ENCODE data around the gene PRELID3B.
A peak's percentile ranks its signal among the peaks of the same experiment; 100 is the strongest.

Gene PRELID3B

DNA sequence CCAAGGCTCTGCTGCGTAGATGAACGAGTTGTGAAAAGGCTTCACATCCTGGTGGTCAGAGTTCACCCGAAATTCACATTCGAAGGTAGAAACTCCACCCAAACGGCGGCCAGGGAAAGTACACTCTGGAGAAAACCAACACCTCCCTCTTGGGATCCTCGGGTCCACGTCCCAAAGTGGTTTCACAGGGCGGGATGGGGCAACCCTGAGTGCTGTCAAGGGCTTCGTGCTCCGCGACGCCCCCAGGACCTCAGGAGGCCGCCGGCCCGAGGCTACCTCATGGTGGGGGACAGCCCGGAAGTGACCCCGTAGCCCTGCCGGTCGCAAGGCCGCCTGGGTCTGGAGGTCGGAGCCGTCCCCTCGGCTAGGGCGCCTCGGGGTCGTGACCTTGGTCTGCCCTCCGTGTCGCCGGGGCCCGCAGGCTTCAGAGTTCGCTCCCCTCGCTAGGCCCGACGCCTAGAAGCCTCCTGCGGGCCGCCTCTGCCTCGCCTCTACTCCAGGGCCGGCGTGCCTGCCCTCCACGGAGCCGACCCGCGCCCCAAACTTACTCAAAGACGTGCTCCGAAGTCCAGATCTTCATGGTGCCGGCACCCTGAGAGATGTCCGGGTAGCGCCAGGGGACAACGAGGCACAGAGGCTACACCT lies at the start of gene PRELID3B:
PRELID3B (minus strand) TSS at position 636 of the 645 bp plus-strand sequence; CDS start at position 580, 56 bp downstream.
- no peak for DNase-seq

DNA sequence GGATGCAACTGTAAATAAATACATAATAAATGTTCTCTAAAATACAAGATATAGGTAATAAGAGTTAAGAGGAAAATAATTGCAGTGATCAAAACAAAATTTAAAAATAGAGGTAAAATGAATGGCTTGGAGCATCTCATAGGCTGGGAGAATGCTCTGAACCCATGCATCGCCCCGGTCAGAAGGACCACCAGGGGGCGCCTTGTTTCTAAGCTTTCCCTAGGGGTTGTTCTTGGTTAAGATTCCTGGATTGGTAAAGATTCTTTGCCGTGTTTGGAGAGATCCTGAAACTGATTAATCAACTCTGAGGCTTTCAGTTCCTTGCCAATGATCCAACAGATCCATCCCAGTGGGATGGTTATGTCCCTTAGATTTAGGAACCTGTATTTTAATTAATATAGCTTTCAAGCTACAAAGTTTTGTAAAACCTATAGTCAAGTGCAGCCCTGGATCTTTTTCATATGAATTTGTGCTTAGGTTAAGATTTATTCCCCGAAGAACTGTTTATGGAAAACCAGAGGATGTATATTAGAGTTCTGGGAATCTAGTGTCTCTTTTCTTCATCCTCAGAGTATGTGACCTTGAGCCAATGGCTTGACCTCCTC lies 45.3 kb upstream of the PRELID3B start:
- DNase-seq, result peak; percentile 86

DNA sequence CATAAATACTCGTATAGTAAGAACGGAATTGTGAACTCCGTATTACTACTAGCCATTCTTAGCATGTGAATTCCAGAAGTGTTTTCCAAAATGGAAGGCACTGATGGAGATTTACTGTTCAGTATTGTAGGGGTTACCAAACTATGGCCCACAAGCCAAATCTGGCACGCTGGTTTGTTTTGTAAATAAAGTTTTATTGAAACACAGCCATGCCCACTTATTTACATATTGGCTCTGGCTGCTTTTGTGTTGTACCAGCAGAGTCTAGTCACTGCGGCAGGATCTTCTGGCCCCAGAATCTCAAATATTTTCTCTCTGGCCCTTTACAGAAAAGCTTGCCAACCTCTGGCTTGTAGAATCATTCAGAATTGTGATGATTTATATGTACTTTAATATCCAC lies 44.3 kb upstream of the PRELID3B start:
- DNase-seq, result no peak

DNA sequence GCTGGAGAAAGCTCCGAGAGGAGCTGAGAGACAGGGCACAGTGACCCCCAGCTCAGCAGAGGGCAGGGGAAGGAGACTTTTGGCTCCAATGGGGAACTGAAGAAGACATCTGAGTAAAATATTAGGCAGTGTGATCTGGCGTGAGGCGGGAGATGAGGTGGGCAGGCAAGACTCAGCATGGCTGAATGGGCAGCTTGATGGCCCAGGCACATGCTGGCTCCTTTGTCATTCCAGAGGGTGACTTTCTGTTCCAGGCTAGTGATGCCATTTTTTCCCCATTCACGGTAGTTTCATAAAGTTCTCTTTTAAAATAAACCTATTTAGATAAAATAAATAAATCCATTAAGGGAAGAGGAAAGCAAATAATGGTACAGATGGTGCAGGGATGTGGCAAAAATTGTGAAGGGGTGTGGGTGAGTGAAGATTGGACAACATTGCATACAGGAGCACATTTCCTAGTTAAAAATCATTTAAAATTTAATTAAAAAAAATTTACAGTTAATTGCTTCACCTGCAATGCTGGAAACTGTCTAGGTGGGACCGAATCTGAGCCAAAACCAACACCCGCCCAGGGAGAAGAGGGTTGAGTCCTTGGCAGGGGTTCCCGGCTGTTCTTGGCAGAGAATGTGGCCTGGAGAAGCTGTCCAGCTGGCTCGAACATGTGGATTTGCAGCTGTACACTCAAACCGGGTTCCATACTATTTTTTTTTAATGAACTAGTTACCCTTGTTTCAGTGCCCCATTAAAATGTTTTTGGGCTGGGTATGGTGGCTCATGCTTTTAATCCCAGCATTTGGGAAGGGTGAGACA lies 41.7 kb upstream of the PRELID3B start:
- no peak for DNase-seq

DNA sequence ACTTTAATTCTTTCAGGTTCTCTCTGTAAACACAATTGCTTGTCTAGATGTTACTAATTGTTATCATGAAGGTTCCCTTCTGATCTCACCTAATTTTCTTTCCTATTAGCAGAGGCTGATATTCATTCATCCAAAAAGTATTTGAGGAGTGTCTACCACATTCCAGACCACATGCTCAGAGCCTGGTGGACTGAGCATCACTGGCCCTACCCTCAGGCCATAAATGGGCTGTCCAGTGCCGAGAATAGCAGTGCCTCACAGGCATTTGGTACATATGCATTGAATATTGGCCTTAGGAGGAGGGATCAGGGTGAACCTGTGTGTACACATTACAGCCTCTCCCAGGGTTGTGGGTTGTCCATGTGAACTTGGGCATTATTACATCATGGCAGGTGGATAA lies 40.4 kb upstream of the PRELID3B start:
- no peak for DNase-seq

DNA sequence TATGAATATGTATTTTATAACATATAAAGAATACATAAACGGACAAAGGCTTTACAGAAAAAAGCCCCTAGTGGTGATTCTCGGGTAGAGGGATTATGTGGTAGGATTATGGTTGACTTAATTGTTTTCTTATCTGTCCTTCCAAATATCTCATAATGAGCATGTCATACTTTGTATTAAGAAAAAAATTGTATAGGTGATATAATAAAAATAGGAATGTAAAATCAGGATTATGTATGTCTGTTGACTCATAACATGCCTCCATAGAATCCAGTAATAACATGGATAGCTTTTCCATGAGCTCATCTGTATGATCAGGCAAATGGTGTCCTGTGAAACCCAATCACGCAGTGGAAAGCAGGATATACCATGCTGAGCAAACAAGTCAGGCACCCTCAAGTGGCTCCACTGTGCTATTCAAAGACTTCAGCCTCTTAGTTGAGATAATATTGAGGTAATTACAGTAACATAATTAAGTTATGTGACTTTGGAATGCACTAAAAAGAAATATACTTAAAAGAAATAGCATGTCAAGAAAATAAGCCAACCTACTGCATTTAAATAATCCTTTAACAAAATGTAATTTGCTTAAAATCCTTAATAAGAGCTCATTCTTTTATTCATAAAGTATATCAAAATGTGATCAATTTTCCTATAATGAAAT lies 39.6 kb upstream of the PRELID3B start:
- DNase-seq, result no peak

DNA sequence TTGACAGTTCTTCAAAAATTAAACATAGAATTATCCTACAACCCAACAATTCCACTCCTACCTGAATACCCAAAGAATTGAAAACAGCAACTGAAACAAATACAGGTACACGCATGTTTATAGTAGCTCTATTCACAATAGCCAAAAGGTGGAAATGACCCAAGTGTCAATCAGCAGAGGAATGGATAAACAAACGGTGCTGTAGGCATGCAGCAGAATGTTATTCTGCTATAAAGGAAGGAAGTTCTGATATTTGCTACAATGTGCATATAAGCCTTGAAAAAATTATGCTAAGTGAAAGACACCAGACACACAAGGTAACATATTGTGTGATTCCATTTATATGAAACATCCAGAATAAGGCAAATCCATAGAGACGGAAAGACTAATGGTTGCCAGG lies 38.5 kb upstream of the PRELID3B start:
- no peak for DNase-seq

DNA sequence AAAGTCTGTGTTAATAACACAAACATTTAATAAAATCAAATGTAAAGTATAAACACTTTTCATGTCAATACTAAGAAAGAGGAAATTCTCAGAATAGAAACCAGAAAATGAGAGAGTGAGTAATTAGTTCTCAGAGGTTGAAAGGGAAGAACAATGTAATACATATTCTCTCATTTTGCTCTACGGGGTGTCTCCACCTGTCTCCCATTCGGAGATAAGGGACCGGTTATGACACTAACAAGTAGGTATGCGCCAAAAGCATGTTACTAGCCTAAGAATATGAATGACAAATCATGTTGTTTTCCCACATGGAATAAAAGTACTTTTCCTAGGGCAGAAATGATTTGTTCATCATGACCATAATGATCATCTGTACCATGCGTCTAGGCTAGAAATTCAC lies 35.6 kb upstream of the PRELID3B start:
- DNase-seq, result no peak

DNA sequence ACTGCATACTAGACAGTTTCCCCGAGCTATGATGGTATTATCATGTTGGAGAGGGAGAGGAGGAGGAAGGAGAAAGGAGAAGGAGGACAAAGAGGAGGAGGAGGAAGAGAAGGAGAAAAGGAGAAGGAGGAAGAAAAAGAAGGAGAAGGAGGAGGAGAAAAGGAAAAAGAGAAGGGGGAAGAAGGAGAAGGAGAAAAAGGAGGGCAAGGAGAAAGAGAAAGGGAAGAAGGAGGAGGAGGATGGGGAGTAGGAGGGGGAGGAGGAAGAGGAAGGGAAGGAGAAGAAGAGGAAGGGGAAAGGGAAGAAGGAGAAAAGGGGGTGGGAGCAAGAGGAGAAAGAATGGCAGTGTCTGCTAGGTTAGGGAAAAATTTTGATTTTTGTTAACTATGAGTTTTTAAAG lies 35.1 kb upstream of the PRELID3B start:
- no peak for DNase-seq

DNA sequence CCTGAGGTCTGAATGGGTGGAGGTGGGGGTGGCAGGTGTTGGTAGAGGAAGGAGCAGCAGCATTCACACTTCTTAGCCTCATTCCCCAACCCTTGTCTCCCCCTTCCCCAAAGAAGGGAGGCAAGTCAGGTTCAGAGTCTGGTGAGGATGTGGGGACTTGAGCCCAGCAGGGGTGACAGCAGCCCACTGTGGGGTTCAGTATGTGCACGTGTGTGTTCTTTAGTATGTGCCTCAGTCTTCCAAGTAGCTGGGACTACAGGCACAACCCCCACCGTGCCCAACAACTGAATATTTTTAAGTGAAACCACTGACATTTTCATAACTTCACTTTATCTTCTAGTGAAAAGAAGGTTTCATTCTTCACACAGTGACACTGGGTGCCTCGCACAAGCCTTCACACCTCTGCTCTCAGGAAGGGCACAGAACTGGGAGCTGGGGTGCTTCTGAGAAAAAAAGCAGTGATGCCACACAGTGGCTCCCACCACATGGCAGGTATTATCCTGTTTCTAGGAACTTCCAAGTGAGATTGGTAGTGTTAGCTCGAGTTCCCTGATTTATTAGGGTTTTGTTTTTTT lies 33.4 kb upstream of the PRELID3B start:
- DNase-seq, result no peak

DNA sequence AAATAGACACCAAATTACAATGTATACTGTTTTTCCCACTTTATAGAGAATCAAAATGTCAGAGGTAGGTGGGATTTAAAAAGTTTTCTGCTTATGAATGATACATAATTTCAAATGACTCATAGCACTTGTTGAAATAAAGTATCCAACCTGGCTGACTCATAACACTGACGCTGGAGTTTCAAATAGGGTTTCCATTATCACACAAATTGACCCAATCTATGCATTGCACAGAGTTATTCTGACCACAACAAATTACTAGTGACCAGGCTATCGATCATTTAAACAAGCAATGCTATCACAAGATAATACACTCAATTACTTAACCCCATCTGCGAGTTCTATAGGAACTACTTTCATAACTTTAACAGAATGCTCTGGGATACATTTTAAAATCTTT lies 31.9 kb upstream of the PRELID3B start:
- DNase-seq, result no peak

DNA sequence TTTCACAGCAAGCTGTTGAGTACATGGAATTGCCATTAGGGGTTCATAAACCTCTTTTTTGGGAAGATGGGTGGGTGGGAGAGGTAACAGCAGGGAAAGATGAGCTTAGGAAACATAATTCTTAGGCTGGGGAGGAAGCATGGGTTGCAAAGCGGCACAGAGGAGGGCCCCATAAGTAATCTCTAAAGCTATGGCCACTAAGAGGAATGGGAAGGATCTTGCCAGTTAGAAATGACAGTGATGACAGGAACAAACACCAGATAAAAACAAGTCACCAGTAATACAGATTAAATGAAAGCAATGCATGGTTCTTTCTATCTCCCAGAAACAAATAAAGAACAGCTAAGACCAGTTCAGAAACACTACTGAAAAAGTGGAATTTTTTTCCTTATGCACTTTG lies 31.0 kb upstream of the PRELID3B start:
- DNase-seq, result no peak

DNA sequence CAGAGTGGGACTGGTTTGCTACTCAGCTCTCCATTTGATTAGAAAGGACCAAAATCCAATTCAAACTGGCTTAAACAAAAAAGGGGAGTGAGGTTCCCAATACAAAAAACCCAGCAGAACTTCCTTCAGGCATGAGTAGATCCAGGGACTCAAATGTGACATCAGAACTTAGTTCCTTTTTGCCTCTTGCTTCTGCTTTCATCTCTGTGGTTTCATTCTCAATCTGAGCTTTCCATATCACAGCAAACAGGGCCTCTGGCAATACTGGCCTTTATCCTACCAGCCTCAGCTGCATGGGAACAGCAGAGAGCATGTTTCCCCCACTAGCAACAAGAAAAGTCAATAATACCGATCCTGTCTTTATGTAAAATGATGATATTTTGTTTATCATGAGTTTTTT lies 28.6 kb upstream of the PRELID3B start:
- no peak for DNase-seq

DNA sequence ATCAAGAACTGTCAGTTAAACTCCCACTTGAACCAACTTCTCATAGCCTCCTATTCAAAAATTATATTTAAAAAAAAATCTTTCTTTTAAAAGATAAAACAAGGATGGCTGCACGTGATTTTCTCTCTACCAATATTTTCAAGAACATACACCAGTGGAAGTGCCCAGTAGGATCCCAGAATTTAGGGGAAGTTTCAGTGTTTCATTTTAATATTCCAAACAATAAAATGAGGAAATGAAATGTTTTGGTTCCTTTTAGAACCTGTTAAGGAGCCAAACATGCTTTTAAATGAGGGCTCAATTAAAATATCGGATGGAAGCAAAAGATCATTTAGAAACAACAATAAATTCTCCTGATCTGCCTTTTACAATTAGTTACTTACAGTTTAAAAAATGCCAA lies 26.4 kb upstream of the PRELID3B start:
- no peak for DNase-seq

DNA sequence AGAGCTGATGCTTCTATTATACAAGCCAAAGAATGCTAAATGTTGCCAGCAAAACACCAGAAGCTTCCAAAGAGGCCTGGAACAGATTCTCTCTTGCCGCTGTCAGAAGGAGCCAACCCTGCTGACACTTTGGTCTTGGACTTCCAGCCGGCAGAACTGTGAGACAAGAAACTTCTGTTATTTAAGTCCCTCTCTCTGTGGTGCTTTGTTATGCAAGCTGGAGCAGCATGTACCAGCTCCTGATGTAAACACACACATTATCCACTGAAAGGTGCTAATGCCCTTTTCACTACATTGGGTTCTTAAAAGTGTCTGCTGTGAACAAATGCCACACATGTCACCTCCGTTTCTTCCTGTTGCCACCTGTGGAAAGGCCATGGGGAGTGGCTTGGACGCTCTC lies 25.9 kb upstream of the PRELID3B start:
- no peak for DNase-seq

DNA sequence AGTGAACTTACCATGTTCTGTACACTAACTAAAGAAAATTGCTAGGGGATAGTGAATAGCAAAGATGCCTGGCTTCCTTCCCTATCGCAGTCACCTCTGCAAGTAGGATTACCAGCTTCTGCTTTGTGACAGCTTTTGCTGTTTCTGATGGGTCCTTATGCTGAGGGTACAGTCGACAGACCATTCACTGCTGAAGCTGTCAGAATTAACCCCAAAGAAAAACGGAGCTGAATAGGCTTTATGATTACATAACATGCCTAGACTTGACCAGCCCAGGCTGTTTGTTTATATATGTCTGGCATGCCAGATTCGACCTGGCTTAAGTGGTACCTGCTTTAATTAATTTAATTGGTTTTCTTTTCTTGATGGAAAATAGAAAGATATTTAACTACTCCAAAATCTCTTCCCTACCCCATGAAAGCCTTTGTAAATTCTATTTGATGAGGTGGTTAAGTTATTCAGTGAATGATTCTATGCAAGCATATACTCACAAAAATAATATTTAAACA lies 21.7 kb upstream of the PRELID3B start:
- no peak for DNase-seq

DNA sequence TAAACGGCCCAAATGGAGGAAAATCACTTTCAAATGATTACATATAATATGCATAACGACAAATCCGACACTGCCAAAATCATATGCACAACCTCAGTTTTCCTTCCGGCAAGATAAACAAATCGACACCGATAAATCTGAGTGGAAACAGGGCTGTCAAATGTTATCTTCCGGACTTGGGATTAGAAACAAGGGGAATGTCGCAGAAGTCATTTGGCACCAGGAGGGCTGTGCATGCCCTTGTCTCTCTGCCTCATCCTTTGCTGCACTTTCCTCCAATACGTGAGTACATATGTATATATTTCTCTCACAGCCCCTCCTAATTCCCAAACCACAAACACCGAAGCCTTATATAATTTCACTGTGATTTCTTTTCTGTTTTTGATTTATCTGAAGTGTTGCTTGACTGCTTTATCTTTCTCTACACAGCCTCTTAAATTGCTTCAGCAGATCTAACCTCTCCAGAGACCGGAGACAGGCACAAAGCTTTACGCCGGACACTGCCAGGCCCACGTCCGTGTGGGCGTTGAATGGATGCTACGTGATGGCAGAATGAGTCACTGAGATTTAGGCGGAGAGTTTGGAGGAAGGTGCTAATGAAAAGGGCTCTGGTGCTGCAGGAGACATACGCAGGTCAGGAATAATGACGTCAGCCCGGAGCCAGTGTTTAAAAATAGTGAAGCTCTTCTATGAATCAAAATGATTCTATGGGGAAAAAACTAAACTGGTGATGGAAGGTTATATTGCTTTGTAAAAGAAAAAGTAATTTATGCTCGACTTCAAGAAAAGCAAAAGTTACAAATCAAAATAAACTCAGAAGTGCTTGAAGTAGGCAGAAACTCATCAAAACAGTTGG lies 21.0 kb upstream of the PRELID3B start:
- no peak for DNase-seq

DNA sequence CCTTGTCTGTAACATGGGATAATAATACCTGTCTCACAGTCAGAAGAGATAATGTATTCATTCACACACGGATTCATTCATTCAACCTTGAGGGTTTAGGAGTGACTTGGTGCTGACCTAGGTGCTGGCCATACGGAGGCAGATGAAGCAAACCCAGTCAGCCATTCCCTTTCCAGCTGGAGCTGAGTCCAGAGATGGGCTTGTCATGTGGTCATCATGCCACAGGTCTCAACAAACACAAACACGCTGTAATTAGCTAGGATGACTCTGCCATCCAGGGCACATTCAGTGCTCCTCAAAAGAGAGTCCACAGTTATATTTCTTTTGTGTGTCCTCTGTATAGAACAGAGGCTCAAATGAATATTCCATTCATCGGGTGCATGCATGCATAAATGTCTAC lies 19.5 kb upstream of the PRELID3B start:
- no peak for DNase-seq

DNA sequence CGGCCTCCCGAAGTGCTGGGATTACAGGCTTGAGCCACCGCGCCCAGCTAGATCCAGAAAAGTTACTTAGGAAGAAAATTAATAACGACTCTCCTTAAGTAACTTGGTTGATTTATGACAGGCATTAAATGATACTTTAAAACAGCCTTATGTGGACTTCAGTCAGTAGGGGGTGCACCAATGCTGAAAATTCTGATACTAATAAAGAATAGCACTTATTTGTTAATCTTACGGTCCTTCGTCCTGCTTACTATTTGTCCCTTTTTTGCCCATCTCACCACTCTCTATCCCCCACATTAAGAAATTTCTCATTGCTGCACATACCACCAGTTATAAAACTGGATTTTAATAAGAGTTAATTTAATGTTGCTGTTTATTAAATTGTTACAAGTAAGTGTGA lies 12.7 kb upstream of the PRELID3B start:
- no peak for DNase-seq

DNA sequence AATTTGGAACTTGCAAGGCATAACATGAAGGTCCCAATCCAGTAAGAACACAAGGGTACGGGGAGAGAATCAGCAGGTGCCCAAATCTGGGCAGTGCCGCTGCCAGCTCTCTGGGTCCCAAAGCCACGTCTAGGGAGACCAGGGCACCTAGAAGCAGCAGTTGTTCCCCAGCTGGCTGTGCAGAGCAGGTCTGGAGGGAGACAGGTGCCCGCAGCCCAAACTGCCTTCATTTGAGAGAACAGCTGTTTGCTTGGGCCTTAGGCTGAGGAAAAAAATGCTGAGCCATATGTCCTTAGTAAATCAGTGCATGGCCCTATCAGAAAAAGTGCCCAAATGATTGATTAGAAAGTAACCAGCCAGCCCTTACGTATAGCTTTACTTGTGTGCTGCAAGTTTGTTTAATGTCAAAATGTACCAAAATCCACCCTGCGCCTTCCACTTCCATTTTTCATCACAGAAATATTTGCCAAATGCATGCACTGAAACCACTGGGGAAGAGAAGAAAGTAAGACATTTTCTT lies 9.1 kb upstream of the PRELID3B start:
- DNase-seq, result no peak

DNA sequence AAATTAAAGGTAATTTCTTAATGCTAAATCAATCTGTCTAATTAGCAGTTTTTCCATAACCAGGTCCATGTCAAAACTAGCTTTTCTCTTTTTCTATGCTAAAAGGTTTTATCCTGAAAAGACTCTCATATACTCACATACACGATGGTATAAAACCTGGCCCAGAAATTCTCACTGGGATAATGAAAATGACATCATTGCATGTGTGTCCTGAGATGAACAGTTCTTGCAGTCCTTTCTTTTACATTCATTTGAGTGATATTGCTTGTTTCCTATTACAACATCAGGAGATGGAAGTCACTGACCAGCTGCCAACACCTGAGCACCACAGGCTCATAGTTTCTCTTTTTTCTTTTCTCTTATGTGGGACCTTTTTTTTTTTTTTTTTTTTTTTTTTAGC lies 7.9 kb upstream of the PRELID3B start:
- no peak for DNase-seq

DNA sequence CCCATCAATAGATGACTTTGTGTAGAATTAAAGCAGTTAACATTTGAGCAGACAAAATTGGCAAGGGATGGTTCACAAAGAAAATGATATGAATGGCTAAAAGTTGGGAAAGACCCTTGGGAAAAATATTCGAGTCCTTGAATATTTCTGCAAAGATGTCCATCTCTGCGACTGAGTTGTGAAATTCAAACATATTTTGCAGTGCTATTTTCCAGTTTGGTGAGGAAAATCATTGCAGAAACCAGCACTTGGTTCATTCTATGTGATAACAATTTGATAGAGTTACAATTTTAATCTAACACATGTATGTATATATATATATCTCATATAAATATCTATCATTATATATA lies 6.1 kb upstream of the PRELID3B start:
- DNase-seq, result no peak
